G401.6 (cell line): ENCODE results near the gene ANGPT4.
A peak's percentile ranks its signal among the peaks of the same experiment; 100 is the strongest.
"Not testable (repeated sequence)": the region's sequence is repeated elsewhere in the genome, so short reads cannot be mapped to it uniquely, and the experiment has no call there.

ENCODE experiments used
- FAIRE-seq: peaks from 2 replicates; lab custom pipeline; 2012; peaks lifted over from hg19 to GRCh38; lab: Jason Lieb, UNC

The ANGPT4 gene

DNA sequence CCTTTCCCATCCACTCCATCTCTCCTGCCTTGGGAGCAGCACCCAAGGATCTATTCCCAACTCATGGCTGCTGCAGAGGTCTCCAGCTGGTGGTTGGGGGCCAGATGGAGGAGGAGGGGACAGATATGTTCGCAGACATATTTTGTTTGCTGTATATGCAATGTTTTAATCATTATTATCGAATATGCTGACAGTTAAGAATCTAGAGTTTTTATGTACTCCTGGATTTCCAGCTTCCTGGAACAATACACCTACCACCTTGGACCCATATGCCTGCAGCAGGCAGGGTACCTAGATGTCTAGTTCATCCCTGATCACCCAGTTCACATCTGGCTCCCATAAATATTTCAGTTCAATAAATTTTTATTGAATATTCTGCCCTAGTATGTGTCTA, 73.6 kb downstream of the ANGPT4 start:
- FAIRE-seq, result no peak

DNA sequence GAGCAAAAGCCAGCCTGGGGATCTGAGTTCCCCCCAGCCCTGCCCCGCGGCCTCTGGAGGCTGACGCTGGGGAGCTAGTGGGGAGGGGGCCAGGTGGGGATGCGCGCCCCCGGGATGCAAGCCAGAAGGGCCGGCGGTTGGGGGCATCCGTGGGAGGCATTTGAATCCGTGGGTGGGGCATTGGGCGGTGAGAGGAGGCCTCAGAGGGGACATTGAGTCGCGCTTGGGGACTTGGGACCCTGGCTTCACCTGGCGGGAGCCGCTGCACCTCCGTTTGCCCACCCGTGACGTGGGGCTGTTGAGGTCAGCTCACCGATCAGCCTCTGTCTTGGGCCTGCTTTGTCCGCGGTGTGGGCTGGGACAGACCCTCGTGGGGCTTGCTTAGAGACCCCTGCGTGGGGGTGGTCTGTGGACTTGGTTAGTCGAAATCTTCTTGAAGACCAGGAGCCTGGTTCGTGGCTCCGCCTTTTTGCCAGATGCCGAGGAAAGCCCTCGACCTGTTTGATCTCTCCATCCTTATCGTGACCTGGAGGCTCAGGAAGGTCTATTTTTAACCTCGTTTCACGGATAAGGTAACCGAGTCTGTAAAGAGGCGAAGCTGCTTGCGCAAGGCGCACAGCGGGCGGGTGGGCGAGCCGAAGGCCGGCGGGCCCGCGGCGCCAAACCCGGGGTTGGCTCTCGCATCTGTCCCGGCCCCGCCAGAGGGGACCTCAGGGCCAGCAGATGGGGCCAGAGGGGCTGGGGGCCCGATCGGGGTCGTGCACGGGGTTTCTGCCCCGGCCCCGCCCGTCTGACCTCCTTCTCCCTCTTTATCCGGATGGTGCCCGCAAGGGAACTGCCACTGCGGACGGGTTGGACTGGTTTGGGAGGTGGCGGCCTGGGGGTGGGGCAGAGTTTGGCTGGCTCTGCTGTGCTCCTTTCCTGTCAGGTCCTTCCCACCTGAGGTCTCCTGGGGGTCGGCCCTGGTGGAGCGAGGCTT, 74.3 kb downstream of the ANGPT4 start:
- no peak for FAIRE-seq

GRCh38 chr20:840858-841567, 75.1 kb downstream of the ANGPT4 start:
- FAIRE-seq, result no peak

- no peak for FAIRE-seq
Observed at GRCh38 chr20:840503-840857, 75.7 kb downstream of the ANGPT4 start.

DNA sequence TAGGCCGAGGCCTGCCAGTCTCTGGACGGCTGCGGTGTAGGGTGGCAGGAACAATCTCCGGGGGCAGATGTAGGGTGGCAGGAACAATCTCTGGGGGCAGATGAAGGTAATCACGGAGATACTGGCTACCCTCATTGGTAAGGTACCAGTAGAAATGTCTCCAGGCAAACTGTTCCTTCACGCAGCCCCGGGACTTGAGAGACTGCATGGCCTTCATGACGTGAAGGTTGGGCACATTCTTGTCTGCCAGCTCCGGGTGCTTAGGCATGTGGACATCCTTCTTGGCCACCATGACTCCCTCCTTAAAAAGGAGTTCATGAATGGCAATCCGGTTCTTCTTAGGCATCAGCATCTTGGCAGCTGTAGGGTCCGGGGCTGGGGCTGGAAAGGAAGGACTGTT, 76.5 kb downstream of the ANGPT4 start:
- no peak for FAIRE-seq

DNA sequence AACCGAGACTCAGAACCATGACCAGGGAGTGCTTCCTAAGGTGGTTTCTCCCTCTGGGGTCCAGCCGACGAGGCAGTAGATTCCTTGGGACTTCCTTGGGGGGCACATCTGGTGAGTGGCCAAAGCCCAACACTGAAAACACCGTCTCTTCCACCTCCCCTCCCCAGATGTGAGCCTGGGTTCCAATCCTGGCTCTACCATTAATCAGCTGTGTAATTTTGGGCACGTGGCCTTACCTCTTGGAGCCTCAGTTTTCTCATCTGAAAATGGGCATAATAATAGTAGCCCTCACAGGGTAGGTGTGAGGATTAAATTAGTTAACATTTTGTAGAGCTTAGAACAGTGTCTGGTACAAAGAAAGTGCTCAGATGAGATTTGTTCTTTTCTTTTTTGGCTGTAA, 77.1 kb downstream of the ANGPT4 start:
- no peak for FAIRE-seq

DNA sequence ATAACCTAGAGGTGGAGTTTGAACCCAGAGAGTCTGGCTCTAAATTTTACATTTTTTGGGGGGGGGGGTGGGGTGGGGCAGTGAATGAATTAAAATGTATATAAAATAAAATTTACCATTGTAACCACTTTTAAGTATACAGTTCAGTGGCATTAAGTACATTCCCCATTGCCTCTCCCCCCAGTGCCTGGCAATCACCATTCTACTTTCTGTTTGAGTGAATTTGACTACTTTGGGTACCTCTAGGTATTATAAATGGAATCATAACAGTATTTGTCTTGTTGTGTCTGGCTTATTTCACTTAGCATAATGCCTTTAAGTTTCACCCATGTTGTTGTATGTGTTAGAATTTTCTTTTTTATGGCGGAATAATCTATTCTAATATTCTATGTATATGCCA, 79.9 kb downstream of the ANGPT4 start:
- FAIRE-seq, result no peak

- FAIRE-seq, result no peak
Observed at GRCh38 chr20:835608-836045, 80.5 kb downstream of the ANGPT4 start.

DNA sequence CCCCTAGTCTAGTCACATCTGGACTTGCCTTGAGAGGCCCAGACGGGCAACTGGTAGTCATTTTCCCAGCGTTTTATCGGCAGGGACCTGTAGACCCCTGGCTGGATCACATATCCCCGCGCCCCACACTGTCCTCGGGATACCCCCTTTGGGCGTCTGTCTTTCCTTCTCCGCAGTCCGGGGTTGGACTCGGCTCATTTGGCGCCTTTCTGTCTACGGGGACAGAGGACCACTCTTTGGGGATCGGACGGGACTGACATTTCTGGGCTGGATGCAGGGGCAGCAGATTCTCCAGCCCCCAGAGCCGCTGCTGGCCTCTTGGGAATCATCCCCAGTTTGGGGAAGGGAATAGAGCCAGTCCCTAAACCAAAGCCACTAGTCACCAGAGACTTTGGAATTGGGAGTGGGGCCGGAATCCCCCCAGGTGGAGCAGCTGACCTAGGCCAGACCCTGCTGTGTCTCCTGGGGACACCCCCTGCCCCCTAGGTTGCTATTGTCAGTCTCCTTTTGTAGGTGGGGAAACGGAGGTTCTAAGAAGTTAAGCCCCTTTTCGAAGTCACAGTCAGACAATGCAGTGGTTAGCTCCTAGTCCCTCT, 81.9 kb downstream of the ANGPT4 start:
- no peak for FAIRE-seq

DNA sequence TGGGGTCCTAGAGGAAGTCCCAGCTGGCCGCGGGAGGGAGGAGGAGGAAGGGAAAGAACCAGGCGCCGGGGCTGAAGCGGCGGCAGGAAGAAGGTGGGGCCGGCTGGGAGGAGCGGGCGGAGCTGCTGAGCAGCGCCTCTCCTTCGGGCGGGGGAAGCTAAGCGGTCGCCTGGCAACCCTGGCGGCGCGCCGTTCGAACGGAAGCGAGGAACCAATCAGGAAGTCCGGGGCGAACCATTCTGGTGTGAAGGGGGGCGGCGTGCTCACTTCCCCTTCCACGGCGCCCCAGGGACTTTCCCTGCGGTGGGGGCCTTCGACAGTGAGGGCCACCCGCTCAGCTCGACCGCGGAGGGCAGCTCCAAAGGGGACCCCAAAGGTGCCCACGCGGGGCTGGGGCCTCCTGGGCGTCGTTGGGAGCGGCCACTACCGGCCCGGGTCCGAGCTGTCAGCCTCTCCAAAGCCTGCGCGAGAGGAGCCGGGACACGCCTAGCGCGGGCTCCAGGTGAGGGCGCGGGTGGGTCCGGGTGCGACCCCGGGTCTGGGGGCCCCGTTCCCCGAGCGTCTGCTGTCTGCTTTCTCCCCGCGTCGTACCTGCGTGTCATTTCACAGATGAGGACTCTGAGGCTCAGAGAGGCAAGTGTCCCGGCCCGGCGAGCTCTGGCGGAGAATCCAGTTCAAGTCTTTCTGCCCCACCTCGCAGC, 82.5 kb downstream of the ANGPT4 start, which contains the start of gene FAM110A:
TSS of gene FAM110A (plus strand) at position 266 of the 701 bp plus-strand sequence. CDS start 11,090 bp downstream, outside the sequence.
- FAIRE-seq, result peak; percentile 95

- FAIRE-seq, result no peak
Observed at GRCh38 chr20:833121-833449, 83.0 kb downstream of the ANGPT4 start.

- FAIRE-seq, result no peak
Observed at GRCh38 chr20:831956-832355, 84.2 kb downstream of the ANGPT4 start.

DNA sequence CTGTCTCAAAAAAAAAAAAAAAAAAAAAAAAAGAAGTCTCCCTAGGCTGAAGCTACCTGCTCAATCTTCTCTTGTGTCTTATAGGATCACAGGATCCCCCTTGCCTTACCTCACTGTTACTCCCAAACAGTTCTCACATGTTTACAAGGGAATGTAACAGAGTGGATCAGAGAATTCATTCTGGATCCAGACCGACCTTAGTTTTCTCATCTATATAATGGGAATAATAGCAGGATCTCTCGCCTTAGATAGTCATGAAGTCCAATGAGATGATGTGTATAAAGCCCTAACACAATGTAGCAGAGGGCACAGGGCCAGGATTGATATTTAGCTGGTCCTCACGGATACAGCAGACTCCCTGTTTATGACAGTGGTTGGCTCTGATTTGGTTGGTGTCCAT, 84.9 kb downstream of the ANGPT4 start:
- no peak for FAIRE-seq

- no peak for FAIRE-seq
Observed at GRCh38 chr20:830011-830521, 86.1 kb downstream of the ANGPT4 start.

GRCh38 chr20:829551-829950, 86.6 kb downstream of the ANGPT4 start:
- FAIRE-seq, result no peak

DNA sequence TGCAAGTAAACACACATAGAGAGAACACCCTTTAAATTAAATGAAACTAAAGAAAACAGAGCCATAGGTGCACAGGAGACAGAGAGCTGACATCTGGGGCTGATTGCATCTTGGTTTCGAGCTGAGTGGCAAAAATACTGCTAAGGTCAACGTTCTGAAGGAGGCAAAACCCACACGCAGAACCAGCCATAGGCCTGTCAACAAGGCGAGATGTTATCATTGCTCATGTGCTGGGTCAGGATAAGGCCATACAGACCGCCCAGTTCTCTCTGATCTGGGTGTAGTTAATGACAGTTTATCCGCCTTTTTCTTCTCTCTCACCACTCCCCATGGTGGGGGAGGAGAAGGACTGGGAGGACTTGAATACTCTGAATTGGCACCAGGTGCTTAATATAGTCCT, 87.1 kb downstream of the ANGPT4 start:
- no peak for FAIRE-seq

GRCh38 chr20:827981-828380, 88.2 kb downstream of the ANGPT4 start:
- not testable (repeated sequence) for FAIRE-seq

- FAIRE-seq, result no peak
Observed at GRCh38 chr20:826695-827323, 89.3 kb downstream of the ANGPT4 start.

DNA sequence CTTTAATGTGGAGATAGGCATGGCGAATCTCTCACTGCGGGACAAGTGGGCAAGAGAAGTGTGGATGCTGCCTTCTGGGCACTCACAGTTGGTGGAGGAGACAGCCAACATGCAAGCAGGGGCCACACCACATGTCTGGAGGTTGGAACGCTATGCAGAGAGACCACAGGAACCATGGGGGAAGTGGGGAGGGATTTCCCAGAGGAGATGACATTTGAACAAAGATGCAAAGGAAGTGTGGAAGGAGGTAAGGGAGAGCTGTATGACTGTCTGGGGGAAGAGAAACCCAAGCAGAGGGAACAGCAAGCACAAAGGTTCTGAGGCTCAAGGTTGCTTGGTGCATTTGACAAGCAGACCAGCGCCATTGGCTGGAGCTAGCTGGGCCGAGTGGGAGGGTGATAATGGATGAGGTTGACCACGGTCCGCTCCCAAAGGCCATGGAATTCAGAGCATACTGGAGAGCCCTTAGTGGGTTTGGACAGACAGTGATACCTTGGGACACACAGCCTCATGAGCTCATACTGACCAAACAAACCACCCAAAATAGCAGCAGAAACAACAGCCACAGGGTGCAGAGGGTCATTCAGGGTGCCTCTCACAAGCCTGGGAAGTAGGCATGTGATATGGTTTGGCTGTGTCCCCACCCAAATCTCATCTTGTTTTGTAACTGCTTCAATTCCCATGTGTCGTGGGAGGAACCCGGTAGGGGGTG, 90.3 kb downstream of the ANGPT4 start:
- FAIRE-seq, result no peak

DNA sequence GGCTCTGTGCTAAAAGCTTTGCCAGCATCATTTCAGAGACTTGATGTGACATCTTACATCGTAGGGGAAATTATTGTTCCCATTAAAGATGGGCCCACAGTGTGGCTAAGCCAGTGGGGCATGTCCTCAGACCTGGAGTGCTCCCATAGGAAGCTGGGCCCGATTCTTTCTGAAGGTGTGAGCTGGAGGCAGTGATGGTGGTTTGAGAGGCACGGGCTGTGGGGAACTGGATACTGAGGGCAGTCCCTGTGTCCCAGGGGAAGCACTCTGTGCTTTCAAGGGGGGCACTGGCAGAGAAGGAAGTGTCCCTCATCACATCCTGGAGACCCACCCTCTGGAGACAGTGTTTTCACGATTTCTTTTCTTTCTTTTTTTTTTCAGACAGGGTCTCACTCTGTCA, 91.2 kb downstream of the ANGPT4 start:
- FAIRE-seq, result no peak

DNA sequence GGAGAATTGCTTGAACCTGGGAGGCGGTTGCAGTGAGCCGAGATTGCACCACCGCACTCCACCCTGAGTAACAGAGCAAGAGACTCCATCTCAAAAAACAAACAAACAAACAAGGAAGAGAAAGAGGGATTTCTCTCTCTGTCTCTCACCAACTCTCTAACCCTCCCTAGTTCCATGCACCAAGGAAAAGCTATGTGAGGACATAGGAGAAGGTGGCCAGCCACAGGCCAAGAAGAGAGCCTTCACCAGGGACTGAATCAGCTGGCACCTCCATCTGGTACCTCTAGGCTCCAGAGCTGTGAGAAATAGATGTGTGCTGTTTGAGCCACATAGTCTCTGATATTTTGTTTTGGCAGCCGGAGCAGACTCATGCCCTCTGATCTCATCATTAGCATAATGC, 91.6 kb downstream of the ANGPT4 start:
- FAIRE-seq, result no peak
